ENCODE results near the gene EML6.

DNA sequence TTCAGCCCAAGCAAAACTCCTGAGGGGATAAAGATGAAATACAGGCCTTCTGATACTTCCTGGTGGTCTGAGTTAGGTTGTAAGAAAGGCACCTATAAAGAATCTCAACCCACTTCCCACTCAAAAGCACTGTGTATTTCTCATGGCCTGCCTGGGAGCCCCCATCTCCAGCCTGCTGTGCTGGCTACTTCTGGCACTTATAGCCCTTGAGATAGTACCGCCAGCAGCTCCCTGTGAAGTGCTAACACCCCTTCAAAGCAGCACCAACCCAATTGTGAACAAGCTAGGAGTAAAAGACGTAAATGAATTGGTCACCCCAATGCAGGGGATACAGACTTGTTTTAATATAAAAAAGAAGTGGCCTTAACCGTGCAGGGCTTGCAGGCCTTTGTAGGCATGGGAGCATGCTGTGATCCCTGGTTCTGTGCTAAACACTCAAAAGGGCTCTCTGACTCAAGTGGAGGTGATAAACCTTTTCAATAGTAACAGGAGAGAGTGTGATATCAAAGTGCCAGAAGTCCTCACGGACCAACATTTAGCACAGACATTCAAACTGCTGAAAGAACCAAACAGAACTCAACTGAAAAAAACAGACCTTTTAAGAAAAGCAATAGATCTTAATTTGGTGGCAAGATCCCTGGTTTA is 246.0 kb downstream of the EML6 start:
- TF ChIP-seq EZH2 (IDR thresholded peaks at IDR 0.05): no peak
- no peak for TF ChIP-seq POLR2AphosphoS5 (IDR thresholded peaks at IDR 0.05; ENCODE audit: borderline replicate concordance, low read depth, low read length)

Measured in SK-N-MC (cell line).